DND-41 (cell line): ENCODE data around the gene ARHGAP24.

Source experiments
- ATAC-seq: fragments of 200-7000 bp; cut with Tn5 transposase; 3 replicates; pipeline ENCODE4 v1.9.1; 2021; ENCODE audit warnings: low read depth; ENCODE audit not compliant: insufficient read depth
- DNase-seq: peaks from one replicate; pipeline ENCODE4 v3.0.0-alpha.2; 2020
- H2AFZ ChIP-seq: 2 replicates; pipeline ENCODE4 v1.6.0; 2012; ENCODE audit warnings: low read depth, low read length
- H3K27ac ChIP-seq: 2 replicates; pipeline ENCODE4 v1.5.1; 2012; ENCODE audit warnings: low read length, inconsistent platforms
- H3K27me3 ChIP-seq: fragments of 200-600 bp; sonication (generic); 2 replicates; pipeline ENCODE4 v1.6.0; 2012; ENCODE audit warnings: low read length, mild to moderate bottlenecking, inconsistent platforms; ENCODE audit not compliant: insufficient read depth, poor library complexity
- H3K36me3 ChIP-seq: 2 replicates; pipeline ENCODE4 v1.5.1; 2012; ENCODE audit warnings: low read length, inconsistent platforms; ENCODE audit not compliant: insufficient read depth
- H3K4me1 ChIP-seq: 2 replicates; pipeline ENCODE4 v1.5.1; 2012; ENCODE audit warnings: mild to moderate bottlenecking, low read length; ENCODE audit not compliant: insufficient read depth
- H3K4me2 ChIP-seq: 2 replicates; pipeline ENCODE4 v1.6.0; 2012; ENCODE audit warnings: mild to moderate bottlenecking, moderate library complexity, low read length, inconsistent platforms; ENCODE audit not compliant: insufficient read depth
- H3K4me3 ChIP-seq, 2 experiments: fragments of 200-600 bp in 1 of 2; shearing (Covaris generic) in 1 of 2; 2 replicates each; pipeline ENCODE4 v1.5.1; 2012 to 2016; ENCODE audit warnings: inconsistent platforms in 2 of 2, low read length in 2 of 2, mild to moderate bottlenecking in 2 of 2, low read depth in 1 of 2, moderate library complexity in 1 of 2
- H3K79me2 ChIP-seq: 2 replicates; pipeline ENCODE4 v1.6.0; 2012; ENCODE audit warnings: low read length, inconsistent platforms; ENCODE audit not compliant: insufficient read depth
- H3K9ac ChIP-seq: 2 replicates; pipeline ENCODE4 v1.6.0; 2012; ENCODE audit warnings: low read depth, mild to moderate bottlenecking, inconsistent platforms, low read length, moderate library complexity
- H3K9me3 ChIP-seq: 2 replicates; pipeline ENCODE4 v1.5.1; 2012; ENCODE audit warnings: low read length, moderate library complexity, mild to moderate bottlenecking, inconsistent platforms; ENCODE audit not compliant: insufficient read depth, severe bottlenecking
- H4K20me1 ChIP-seq: 2 replicates; pipeline ENCODE4 v1.6.0; 2012; ENCODE audit warnings: low read length; ENCODE audit not compliant: insufficient read depth
- EZH2 ChIP-seq: IDR thresholded peaks from 3 replicates; pipeline ENCODE4 v1.6.1; 2012; ENCODE audit warnings: borderline replicate concordance, low read depth, mild to moderate bottlenecking, moderate library complexity, low read length, inconsistent platforms; ENCODE audit not compliant: severe bottlenecking
- TF ChIP-seq, protein P1 (sequence below): IDR thresholded peaks from 2 replicates; pipeline ENCODE4 v1.5.1; 2012; ENCODE audit warnings: borderline replicate concordance, low read length, moderate library complexity, mild to moderate bottlenecking; ENCODE audit not compliant: poor library complexity, severe bottlenecking; ENCODE audit errors: extremely low read depth

ARHGAP24 gene

DNA sequence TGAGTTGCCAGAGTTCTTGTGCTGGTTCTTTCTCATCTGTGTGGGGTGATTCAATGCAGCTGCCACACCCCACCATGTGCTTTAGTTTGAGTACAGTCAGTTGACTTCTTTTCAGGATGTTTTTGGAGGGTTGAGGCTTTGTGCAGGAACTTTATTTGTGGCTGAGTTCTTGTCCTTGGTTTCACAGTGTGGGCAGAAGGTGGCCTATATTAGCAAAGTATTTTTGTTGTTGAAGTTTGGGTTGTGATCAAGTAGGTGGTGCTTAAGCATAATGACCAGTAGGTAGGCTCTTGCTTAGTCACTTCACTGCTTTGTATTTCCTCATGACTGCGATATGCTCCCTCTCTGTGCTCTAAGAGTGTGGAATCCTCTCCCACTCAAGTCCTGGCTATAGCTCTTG is 80.3 kb downstream of the ARHGAP24 start:
- Histone ChIP-seq H3K9me3 (no peaks in the 10 kb centered on the region), H3K27me3 (no peaks in the 10 kb centered on the region), H3K9ac (no peak overlapping the region), H3K27ac (no peak overlapping the region), H3K4me2 (no peak overlapping the region), H3K4me1 (no peaks in the 10 kb centered on the region), H4K20me1 (no peaks in the 10 kb centered on the region), H3K4me3 (no peak overlapping the region), H3K79me2 (no peaks in the 10 kb centered on the region), H2AFZ (no peak overlapping the region), H3K36me3 (no peaks in the 10 kb centered on the region)
- no peak for DNase-seq
- TF ChIP-seq EZH2: no peak
- TF ChIP-seq, protein P1, sequence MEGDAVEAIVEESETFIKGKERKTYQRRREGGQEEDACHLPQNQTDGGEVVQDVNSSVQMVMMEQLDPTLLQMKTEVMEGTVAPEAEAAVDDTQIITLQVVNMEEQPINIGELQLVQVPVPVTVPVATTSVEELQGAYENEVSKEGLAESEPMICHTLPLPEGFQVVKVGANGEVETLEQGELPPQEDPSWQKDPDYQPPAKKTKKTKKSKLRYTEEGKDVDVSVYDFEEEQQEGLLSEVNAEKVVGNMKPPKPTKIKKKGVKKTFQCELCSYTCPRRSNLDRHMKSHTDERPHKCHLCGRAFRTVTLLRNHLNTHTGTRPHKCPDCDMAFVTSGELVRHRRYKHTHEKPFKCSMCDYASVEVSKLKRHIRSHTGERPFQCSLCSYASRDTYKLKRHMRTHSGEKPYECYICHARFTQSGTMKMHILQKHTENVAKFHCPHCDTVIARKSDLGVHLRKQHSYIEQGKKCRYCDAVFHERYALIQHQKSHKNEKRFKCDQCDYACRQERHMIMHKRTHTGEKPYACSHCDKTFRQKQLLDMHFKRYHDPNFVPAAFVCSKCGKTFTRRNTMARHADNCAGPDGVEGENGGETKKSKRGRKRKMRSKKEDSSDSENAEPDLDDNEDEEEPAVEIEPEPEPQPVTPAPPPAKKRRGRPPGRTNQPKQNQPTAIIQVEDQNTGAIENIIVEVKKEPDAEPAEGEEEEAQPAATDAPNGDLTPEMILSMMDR: no peak
- ATAC-seq: no peak

DNA sequence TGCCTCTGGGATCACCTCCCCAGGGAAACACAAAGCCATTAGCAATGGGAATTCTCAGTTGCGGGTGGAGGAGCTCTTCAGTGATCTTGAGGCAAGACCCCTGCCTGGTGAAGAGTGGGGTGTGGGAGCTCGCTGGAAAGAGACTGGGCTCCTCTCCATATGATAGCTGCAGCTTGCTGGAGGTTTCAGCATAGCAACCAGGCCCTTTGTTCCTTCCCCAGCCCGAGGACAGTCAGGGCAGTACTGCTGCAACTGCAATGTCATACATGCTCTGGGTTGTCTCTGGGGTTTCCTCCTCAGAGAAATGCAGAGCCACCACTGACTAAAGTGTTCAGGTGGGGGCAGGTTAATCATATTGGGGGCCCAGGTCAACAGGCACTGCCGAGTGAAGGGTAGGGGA is 81.3 kb downstream of the ARHGAP24 start:
- H3K9ac ChIP-seq: no peak overlapping the region
- no peak for TF ChIP-seq EZH2
- TF ChIP-seq, protein P1: no peak
- no peak for ATAC-seq

DNA sequence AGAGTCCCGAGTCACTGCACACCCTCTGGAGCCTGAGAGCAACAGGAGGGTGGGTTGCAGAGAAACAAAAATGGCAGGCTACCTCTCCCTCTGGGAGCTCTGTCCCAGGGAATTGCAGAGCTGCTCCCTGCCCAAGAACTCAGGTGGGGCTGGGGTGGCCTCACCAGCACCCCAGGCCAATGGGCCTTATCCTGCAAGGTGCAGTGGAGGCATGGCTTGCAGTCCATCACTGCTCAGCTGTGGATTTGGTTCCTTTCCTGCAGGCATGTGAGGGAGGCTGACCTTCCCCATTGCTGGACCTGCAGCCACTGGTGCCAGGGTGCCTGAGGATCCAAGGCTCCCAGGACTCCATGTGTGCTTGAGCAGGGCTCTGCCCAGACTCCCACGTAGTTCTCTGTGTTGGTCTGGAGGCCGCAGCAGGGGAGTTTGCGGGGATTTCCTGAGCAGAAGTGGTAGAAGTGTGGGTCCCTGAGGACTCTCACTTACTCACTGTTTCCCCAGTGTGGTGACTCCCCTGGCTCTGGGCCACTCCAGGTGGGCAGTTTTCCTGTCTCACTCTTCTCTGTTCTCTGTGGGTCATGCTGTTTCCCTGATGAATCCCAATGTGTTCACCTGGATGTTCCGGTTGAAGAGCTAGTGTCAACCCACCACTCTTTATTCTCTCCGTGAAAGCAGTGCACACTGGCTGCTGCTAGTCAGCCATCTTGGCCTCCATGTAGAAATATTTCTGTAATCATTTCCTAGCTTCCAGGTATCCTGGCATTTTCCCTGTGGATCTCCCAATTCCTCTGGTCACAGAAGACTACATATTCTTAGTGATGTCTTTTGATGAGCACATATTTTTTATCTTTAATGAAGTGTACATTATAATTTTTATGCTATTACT is 82.3 kb downstream of the ARHGAP24 start:
- no peaks in the 10 kb centered on the region for H3K79me2 ChIP-seq

More for the DNA sequence above, 81.3 kb downstream of the ARHGAP24 start:
- no peaks in the 10 kb centered on the region for H3K79me2 ChIP-seq
- H3K4me3 ChIP-seq: no peak overlapping the region
- no peak for DNase-seq
- no peaks in the 10 kb centered on the region for H3K4me1 ChIP-seq
- H4K20me1 ChIP-seq: no peaks in the 10 kb centered on the region
- no peaks in the 10 kb centered on the region for H3K9me3 ChIP-seq
- H3K27me3 ChIP-seq: no peaks in the 10 kb centered on the region
- no peak overlapping the region for H3K4me2 ChIP-seq
- no peaks in the 10 kb centered on the region for H3K36me3 ChIP-seq
- H3K27ac ChIP-seq: no peak overlapping the region
- H2AFZ ChIP-seq: no peak overlapping the region

More for the DNA sequence above, 82.3 kb downstream of the ARHGAP24 start:
- Histone ChIP-seq H3K27me3 (no peaks in the 10 kb centered on the region), H2AFZ (no peak overlapping the region), H3K27ac (no peak overlapping the region), H3K4me3 (no peak overlapping the region), H3K4me1 (no peaks in the 10 kb centered on the region), H3K9ac (no peak overlapping the region), H3K9me3 (no peaks in the 10 kb centered on the region), H3K36me3 (no peaks in the 10 kb centered on the region), H3K4me2 (no peak overlapping the region), H4K20me1 (no peaks in the 10 kb centered on the region)
- TF ChIP-seq EZH2: no peak
- TF ChIP-seq, protein P1: no peak
- DNase-seq: no peak
- no peak for ATAC-seq
